ENCODE data around the gene LEUTX.

The LEUTX gene

GRCh38 chr19:39749981-39750380 is 28.7 kb upstream of the LEUTX start:
- Histone ChIP-seq H3K9me2 (replicated peaks; ENCODE audit: control insufficient read depth, low read length) (no peaks in the 10 kb centered on the region), H3K27ac (ENCODE audit: low read depth, low read length) (no peak overlapping the region), H3K4me3 (ENCODE audit: low read length) (no peak overlapping the region), H3K36me3 (ENCODE audit: control insufficient read depth, low read length) (no peaks in the 10 kb centered on the region), H3K4me1 (ENCODE audit: control insufficient read depth, low read length) (no peaks in the 10 kb centered on the region), H3K9me3 (ENCODE audit: control insufficient read depth, insufficient read depth, low read length) (no peaks in the 10 kb centered on the region), H3K4me2 (ENCODE audit: low read length) (no peak overlapping the region), H4K20me1 (ENCODE audit: control insufficient read depth, insufficient read depth, low read depth, low read length) (no peaks in the 10 kb centered on the region), H3K27me3 (ENCODE audit: control insufficient read depth, low read length) (peaks cover 10% of the 10 kb centered on the region), H3K79me2 (ENCODE audit: control insufficient read depth, low read length) (no peaks in the 10 kb centered on the region), H3F3A (ENCODE audit: control insufficient read depth, insufficient read depth) (no peaks in the 10 kb centered on the region)
- TF ChIP-seq EZH2phosphoT487 (IDR thresholded peaks at IDR 0.05; ENCODE audit: borderline replicate concordance, low read length) (no peak), CTCF (IDR thresholded peaks at IDR 0.05; ENCODE audit: low read depth, low read length, poor library complexity, severe bottlenecking) (no peak)

- Histone ChIP-seq H3K79me2 (ENCODE audit: control insufficient read depth, low read length) (no peaks in the 10 kb centered on the region), H3K9me3 (ENCODE audit: control insufficient read depth, insufficient read depth, low read length) (no peaks in the 10 kb centered on the region), H3K27ac (ENCODE audit: low read depth, low read length) (no peak overlapping the region), H3K27me3 (ENCODE audit: control insufficient read depth, low read length) (peaks cover 21% of the 10 kb centered on the region; the same call in 1 of the 2 replicates), H3F3A (ENCODE audit: control insufficient read depth, insufficient read depth) (no peaks in the 10 kb centered on the region), H4K20me1 (ENCODE audit: control insufficient read depth, insufficient read depth, low read depth, low read length) (no peaks in the 10 kb centered on the region), H3K4me3 (ENCODE audit: low read length) (no peak overlapping the region), H3K4me2 (ENCODE audit: low read length) (no peak overlapping the region), H3K36me3 (ENCODE audit: control insufficient read depth, low read length) (no peaks in the 10 kb centered on the region), H3K4me1 (ENCODE audit: control insufficient read depth, low read length) (no peaks in the 10 kb centered on the region), H3K9me2 (replicated peaks; ENCODE audit: control insufficient read depth, low read length) (no peaks in the 10 kb centered on the region)
- TF ChIP-seq EZH2phosphoT487 (IDR thresholded peaks at IDR 0.05; ENCODE audit: borderline replicate concordance, low read length) (no peak), CTCF (IDR thresholded peaks at IDR 0.05; ENCODE audit: low read depth, low read length, poor library complexity, severe bottlenecking) (no peak)
Observed at GRCh38 chr19:39752390-39752789, 26.3 kb upstream of the LEUTX start.

DNA sequence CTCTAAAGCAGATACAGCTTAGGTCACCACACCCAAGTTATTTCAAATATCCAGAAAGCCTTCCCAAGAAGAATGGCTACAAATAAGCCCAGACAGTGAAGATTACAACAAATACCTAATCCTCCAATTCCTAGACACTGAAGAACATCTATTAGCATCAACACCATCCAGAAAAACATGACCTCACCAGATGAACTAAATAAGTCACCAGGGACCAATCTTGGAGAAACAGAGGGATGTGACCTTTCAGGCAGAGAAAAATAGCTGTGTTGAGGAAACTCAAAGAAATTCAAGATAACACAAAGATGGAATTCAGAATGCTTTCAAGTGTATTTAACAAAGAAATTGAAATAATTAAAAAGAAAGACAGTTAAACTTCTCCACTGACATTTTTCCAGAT is 25.9 kb upstream of the LEUTX start:
- Histone ChIP-seq H4K20me1 (ENCODE audit: control insufficient read depth, insufficient read depth, low read depth, low read length) (no peaks in the 10 kb centered on the region), H3K27ac (ENCODE audit: low read depth, low read length) (no peak overlapping the region), H3K4me3 (ENCODE audit: low read length) (no peak overlapping the region), H3K9me3 (ENCODE audit: control insufficient read depth, insufficient read depth, low read length) (no peaks in the 10 kb centered on the region), H3K4me1 (ENCODE audit: control insufficient read depth, low read length) (no peaks in the 10 kb centered on the region), H3K27me3 (ENCODE audit: control insufficient read depth, low read length) (peaks cover 25% of the 10 kb centered on the region; the same call in 1 of the 2 replicates), H3F3A (ENCODE audit: control insufficient read depth, insufficient read depth) (no peaks in the 10 kb centered on the region), H3K79me2 (ENCODE audit: control insufficient read depth, low read length) (no peaks in the 10 kb centered on the region), H3K9me2 (replicated peaks; ENCODE audit: control insufficient read depth, low read length) (no peaks in the 10 kb centered on the region), H3K4me2 (ENCODE audit: low read length) (no peak overlapping the region), H3K36me3 (ENCODE audit: control insufficient read depth, low read length) (no peaks in the 10 kb centered on the region)
- TF ChIP-seq EZH2phosphoT487 (IDR thresholded peaks at IDR 0.05; ENCODE audit: borderline replicate concordance, low read length) (no peak), CTCF (IDR thresholded peaks at IDR 0.05; ENCODE audit: low read depth, low read length, poor library complexity, severe bottlenecking) (no peak)

All from DOHH2 (cell line).